HepG2 (cell line): ENCODE results near the gene ARL8A.
"Not testable (repeated sequence)": the region's sequence is repeated elsewhere in the genome, so short reads cannot be mapped to it uniquely, and the experiment has no call there.

Experiments
- FOXA1 ChIP-seq, 2 experiments: fragments of 450-650 bp in 1 of 2; sonication (generic) in 1 of 2; formaldehyde crosslinking in 1 of 2; IDR thresholded peaks; 2 replicates each; pipeline versions ENCODE4 v1.4.0 to v1.6.1; 2016 to 2020; ENCODE audit warnings: missing genetic modification reagents in 1 of 2
- JUND ChIP-seq: sonication (generic); formaldehyde crosslinking; IDR thresholded peaks from 2 replicates; pipeline ENCODE4 v1.8.0; 2022; ENCODE audit warnings: mild to moderate bottlenecking, missing genetic modification reagents
- LCORL ChIP-seq, 2 experiments: fragments of 450-650 bp in 1 of 2; sonication (generic) in 1 of 2; formaldehyde crosslinking in 1 of 2; IDR thresholded peaks; 2 replicates each; pipeline versions ENCODE4 v1.5.0 to v1.6.1; 2017 to 2020; ENCODE audit warnings: antibody characterized with exemption in 1 of 2, missing genetic modification reagents in 1 of 2
- NCOR1 ChIP-seq: fragments of 200-600 bp; sonication (generic); IDR thresholded peaks from 2 replicates; pipeline ENCODE4 v1.7.0; 2017; ENCODE audit warnings: antibody characterized with exemption, low read length, borderline replicate concordance
- TCF12 ChIP-seq, 2 experiments: fragments of 450-650 bp in 1 of 2; sonication (generic) in 1 of 2; formaldehyde crosslinking in 1 of 2; IDR thresholded peaks; 2 replicates each; pipeline versions ENCODE4 v1.6.1 to v1.8.0; 2017 to 2022; ENCODE audit warnings: antibody characterized with exemption in 1 of 2, mild to moderate bottlenecking in 1 of 2, missing genetic modification reagents in 1 of 2, moderate library complexity in 1 of 2
- TF ChIP-seq, protein P1 (sequence below): IDR thresholded peaks from 2 replicates; pipeline ENCODE4 v1.6.1; 2016
- TF ChIP-seq, protein P2 (sequence below): sonication (generic); formaldehyde crosslinking; IDR thresholded peaks from one replicate; pipeline ENCODE4 v1.5.1; 2020; ENCODE audit warnings: mild to moderate bottlenecking, missing genetic modification reagents; ENCODE audit errors: not compliant biosample characterization

DNA sequence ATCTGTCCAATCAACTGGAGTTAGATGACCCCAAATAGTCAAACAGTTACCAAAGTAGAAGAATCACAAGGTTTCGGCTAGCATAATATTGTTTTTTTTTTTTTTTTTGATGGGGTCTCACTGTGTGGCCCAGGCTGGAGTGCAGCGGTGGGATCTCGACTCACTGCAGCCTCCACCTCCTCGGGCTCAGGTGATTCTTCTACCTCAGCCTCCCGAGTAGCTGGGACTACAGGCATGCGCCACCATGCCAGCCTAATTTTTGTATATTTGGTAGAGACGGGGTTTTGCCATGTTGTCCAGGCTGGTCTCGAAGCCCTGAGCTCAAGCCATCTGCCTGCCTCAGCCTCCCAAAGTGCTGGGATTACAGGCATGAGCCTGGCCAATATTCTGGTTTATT is 1.2 kb upstream of the ARL8A start:
- TF ChIP-seq NCOR1; TCF12 (IDR thresholded peaks at IDR 0.05); TCF12 (CRISPR knock-in tag; IDR thresholded peaks at IDR 0.05); JUND (CRISPR knock-in tag); FOXA1 (IDR thresholded peaks at IDR 0.05); FOXA1 (CRISPR knock-in tag; IDR thresholded peaks at IDR 0.05); LCORL (IDR thresholded peaks at IDR 0.05); LCORL (CRISPR knock-in tag; IDR thresholded peaks at IDR 0.05): not testable (repeated sequence)
- TF ChIP-seq, protein P1, sequence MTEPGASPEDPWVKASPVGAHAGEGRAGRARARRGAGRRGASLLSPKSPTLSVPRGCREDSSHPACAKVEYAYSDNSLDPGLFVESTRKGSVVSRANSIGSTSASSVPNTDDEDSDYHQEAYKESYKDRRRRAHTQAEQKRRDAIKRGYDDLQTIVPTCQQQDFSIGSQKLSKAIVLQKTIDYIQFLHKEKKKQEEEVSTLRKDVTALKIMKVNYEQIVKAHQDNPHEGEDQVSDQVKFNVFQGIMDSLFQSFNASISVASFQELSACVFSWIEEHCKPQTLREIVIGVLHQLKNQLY (CRISPR knock-in tag): not testable (repeated sequence)
- TF ChIP-seq, protein P2, sequence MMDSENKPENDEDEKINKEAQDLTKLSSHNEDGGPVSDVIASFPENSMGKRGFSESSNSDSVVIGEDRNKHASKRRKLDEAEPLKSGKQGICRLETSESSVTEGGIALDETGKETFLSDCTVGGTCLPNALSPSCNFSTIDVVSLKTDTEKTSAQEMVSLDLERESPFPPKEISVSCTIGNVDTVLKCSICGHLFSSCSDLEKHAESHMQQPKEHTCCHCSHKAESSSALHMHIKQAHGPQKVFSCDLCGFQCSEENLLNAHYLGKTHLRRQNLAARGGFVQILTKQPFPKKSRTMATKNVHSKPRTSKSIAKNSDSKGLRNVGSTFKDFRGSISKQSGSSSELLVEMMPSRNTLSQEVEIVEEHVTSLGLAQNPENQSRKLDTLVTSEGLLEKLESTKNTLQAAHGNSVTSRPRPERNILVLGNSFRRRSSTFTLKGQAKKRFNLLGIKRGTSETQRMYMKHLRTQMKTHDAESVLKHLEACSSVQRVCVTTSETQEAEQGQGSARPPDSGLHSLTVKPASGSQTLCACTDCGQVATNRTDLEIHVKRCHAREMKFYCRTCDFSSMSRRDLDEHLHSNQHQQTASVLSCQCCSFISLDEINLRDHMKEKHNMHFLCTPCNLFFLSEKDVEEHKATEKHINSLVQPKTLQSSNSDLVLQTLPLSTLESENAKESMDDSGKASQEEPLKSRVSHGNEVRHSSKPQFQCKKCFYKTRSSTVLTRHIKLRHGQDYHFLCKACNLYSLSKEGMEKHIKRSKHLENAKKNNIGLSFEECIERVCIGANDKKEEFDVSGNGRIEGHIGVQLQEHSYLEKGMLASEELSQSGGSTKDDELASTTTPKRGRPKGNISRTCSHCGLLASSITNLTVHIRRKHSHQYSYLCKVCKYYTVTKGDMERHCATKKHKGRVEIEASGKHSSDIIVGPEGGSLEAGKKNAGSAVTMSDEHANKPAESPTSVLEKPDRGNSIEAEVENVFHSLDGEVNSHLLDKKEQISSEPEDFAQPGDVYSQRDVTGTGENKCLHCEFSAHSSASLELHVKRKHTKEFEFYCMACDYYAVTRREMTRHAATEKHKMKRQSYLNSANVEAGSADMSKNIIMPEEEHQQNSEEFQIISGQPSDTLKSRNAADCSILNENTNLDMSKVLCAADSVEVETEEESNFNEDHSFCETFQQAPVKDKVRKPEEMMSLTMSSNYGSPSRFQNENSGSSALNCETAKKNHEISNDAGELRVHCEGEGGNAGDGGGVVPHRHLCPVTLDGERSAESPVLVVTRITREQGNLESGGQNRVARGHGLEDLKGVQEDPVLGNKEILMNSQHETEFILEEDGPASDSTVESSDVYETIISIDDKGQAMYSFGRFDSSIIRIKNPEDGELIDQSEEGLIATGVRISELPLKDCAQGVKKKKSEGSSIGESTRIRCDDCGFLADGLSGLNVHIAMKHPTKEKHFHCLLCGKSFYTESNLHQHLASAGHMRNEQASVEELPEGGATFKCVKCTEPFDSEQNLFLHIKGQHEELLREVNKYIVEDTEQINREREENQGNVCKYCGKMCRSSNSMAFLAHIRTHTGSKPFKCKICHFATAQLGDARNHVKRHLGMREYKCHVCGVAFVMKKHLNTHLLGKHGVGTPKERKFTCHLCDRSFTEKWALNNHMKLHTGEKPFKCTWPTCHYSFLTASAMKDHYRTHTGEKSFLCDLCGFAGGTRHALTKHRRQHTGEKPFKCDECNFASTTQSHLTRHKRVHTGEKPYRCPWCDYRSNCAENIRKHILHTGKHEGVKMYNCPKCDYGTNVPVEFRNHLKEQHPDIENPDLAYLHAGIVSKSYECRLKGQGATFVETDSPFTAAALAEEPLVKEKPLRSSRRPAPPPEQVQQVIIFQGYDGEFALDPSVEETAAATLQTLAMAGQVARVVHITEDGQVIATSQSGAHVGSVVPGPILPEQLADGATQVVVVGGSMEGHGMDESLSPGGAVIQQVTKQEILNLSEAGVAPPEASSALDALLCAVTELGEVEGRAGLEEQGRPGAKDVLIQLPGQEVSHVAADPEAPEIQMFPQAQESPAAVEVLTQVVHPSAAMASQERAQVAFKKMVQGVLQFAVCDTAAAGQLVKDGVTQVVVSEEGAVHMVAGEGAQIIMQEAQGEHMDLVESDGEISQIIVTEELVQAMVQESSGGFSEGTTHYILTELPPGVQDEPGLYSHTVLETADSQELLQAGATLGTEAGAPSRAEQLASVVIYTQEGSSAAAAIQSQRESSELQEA: not testable (repeated sequence)
